Stimulated activated CD4-positive, alpha-beta T cell treated with anti-CD3 and anti-CD28 coated beads, Interleukin-4, amount 100 ng/mL, for 24 hours (primary cell): ENCODE results near the gene THSD7B.
"Not testable (repeated sequence)": the region's sequence is repeated elsewhere in the genome, so short reads cannot be mapped to it uniquely, and the experiment has no call there.

Experiments used
- DNase-seq: peaks from one replicate; pipeline ENCODE4 v3.0.0-alpha.2; 2020

THSD7B gene

DNA sequence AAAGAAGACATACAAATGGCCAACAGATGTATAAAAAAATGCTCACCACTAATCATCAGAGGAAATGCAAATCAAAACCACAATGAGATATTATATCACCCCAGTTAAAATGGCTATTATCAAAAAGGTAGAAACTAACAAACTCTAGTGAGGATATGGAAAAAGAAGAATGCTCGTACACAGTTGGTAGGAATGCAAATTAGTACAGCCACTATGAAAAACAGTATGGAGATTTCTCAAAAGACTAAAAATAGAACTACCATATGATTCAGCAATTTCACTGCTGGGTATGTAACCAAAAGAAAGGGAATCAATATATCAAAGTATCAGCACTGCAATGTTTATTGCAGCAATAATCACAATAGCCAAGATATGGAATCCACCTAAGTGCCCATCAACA is 679.6 kb downstream of the THSD7B start:
- no peak for DNase-seq

GRCh38 chr2:137449454-137449853 is 684.1 kb downstream of the THSD7B start:
- DNase-seq, result no peak

GRCh38 chr2:137454886-137455285 is 689.5 kb downstream of the THSD7B start:
- DNase-seq, result no peak

DNA sequence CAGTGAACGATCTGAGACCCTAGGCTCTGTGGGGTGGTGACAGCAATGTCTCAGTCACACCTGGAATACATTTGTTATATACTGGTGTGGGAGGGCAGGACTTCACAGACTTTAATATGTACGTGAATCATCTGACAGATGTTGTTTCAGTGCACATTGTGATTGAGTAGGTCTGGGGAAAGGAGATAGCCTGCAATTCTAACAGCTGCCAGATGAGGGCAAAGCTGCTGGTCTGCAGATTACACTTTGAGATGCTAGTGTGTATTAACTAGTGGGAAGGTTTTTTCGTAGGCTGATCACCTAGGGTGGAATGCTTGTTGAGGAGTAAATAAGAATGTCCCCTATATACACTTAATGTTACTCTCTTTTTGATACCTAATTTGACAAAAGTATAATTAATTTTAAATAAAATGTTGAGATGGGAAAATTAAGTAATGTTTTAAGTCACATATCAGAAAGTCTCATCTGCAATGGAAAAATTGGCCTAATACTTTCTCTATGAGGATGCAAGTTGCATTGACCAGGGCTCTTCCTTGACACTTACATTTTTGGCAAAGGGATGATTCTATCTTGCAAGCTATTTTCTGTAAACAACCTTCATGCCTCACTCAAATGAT is 702.0 kb downstream of the THSD7B start:
- no peak for DNase-seq

DNA sequence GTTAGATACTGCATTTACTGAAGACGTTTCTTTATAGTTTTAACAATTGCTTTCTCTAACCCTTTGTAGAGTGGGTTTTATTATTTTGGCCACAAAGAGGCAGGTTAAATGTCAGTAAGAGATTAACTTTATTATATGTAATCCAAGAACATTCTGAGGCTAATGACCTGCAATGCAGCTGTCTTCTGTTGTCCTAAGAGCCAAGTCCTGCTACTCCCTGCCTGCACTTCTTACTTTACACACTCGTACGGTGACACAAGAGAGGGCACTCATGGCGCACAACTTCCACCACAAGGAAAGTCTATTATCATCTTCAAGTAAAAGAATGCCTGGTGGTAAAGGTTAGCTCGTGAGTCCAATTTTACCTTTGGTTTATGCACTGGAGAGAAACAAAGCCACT is 727.9 kb downstream of the THSD7B start:
- no peak for DNase-seq

DNA sequence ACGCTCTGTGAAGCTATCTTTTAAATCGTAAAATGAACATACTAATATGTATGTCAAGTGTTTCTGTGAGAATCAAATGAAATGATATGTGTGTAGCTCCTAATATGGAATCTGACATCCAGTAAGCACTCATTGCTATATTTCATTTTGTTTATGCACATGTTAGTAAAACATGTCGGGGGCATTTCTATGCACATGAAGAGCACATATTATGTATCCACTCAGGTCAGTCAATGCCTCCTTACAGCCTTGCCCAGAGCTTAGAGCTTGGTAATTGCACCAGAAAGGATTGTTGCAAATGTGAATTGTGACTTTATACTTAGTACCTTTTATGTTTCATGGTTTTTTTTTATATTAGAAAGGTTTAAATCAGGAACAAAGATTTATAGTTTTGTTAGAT is 735.3 kb downstream of the THSD7B start:
- no peak for DNase-seq

DNA sequence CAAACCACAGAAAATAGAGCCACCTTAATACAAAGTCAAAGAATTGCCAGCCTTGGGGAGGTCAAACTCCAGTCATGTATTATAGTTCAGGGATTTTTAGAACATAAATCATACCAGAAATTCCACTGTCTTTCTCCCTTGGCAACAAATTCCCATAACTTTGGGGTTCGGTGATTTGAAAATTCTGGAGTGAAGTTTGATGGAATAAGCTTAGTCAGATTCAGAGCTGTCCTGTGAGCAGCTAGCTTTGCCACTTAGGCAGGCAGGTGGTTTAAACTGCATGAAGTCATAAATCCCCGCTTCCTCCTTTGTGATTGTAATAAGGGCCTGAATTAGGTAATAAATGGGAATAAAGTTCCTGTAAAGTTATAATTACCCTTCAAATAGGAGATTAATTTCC is 741.9 kb downstream of the THSD7B start:
- DNase-seq, result no peak

DNA sequence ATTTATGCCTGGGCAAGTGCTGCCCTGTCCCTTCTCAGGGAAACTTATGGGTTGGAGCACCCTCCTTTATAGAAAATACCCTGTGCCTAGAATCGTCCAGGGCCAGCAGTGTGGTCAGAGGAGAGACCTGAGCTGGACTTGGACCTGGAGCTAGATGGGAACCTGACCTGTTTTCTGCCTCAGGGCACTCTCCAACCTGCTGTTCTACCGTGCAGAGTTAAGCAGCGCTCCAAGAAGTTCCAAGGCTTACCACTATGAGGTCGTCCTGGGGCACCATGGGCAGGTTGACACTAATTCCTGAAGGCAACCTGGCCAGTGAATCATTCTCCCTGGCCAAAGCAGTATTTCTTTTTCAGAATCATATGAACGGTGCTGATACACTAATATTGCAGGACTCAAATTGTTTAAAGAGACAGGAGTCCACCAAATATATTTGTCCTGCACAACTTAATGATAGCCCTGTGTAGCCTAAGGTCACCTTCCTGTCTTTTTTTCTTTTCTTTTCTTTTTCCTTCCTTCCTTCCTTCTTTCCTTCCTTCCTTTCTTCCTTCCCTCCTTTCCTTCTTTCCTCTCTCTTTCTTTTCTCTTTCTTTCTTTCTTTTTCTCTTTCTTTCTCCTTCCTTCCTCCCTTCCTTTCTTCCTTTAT is 743.5 kb downstream of the THSD7B start:
- no peak for DNase-seq

DNA sequence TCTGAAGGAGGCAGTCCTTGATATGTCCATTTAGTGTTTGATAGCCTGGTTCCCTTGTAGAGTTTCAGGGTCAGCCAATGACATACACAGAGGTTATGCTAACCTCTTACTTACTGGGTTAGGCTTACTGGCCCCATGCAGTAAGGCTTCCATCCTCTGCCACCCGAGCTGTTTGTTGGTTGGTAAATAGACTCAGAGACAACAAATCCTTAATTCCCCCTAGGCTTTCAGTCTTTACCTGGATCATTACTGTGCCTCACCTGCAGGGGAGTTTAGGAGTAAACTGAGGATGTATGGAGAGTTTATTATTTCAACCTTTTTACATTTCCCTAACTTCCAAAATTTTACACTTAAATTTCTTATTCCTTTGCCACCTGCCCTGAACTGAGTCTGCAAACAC is 746.2 kb downstream of the THSD7B start:
- no peak for DNase-seq

GRCh38 chr2:137521653-137522619 is 756.6 kb downstream of the THSD7B start:
- no peak for DNase-seq

DNA sequence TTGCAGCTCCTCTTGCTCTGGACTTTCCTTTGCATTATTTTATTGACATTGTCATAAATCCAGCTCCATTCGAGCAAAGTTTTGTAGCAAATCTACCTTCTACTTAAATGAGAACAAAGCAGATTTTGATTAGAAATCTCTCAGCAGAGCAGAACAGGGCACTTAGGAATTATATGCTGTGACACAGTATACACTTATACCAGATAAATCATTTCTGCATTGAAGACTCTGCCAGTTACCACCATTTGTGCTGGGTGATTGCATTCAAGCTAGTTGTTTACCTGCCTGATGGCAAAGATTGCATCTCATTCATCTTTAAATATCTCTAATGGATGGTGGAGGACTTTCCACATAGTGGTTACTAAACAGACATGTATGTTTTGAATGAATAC is 757.3 kb downstream of the THSD7B start:
- no peak for DNase-seq

GRCh38 chr2:137523931-137524330 is 758.6 kb downstream of the THSD7B start:
- no peak for DNase-seq

GRCh38 chr2:137525132-137525531 is 759.8 kb downstream of the THSD7B start:
- DNase-seq, result no peak

DNA sequence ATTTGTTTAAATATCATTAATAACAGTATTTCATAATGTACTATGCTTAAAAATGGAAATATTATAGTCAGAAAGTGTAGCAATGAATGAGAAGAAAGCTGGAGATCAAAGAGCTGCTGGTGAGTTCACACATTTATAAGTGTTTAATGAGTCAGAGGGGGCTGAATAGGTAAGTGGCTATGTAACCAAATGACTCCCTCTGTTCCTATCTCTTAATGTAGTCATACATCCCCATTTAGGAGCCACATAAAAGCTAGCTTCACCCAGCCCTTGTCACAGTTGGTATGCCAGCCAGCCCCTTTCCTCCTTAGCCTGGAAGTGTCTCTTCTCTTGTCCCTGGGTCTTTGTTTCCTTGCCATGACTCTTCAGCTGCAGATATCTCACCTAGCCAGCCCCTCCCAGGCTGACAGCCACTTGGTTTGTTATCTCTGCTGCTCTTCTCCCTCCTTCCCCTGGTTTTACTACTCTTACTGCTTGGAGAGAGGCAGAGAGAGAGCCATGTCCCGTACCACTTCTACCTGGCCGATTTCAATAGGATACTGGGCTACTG is 760.4 kb downstream of the THSD7B start:
- DNase-seq, result no peak

DNA sequence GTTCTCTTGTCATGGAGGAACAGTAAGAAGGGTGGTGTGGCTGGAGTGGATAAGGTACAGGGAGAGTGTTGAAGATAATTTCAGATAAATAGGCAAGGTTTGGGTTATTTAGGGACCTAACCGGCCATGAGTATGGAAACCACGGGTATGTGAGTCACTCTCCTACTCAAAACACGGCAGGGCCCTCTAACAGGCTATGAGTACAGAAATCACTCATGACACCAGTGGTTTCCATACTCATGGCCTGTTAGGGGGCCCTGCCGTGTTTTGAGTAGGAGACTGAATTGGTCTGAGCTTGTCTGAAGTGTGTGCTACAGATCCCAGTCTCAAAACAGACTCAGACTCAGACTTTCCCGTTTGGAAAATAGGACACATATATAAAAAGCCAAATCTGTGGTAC is 770.6 kb downstream of the THSD7B start:
- no peak for DNase-seq

DNA sequence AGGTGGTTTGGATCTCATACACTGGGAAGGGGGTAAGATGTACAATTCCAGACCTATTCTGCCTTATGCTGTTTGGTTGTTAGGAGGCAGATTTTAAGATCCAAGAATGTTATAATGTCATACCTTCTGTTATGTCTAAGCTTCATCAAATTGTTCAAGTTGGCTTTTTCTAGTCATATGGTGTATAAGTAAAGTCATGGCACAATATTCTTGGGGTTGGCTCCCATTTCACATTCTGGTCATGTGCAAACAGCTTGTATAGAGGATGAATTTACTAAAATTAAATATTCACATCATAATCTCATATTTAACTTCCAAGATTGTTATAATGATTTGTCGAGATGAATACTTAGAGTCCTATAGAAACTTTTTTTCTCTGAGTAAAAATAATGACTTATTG is 774.0 kb downstream of the THSD7B start:
- no peak for DNase-seq

DNA sequence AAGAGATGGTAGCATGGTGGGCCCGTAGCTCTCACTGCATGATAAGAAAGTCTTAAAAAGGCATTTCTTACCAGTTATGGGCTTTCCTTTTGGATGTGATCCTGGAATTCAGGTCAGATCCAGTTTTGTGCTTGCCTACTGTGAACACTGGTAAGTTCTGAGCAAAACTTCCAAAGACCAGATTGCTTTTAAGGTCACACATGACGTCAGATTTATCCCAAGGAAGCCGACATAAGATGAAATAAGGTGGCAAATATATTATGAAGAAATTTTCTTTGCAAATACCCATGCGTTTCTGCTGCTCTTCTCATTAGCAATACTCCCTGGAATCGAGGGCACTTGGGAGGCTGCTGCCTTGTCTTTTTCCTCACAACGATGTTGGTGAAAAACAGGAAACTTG is 782.5 kb downstream of the THSD7B start:
- DNase-seq, result no peak

DNA sequence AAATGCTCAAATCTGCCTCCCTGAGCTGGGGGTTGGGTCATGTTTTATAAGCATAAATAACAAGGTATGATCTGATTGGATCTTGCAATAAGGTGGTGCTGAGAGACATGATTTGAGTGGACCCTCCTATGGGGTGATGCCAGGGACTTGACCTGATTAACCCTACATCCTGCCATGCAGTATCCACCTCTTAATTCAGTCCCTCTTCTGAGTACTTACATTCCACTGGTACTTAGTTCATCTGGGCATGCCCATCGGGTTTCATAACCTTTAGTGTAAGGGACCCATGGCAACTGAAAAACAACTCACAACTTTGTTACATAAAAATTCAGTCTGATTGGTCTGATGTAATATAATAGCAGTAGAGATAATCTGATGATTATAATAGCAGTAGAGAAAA is 801.0 kb downstream of the THSD7B start:
- no peak for DNase-seq

DNA sequence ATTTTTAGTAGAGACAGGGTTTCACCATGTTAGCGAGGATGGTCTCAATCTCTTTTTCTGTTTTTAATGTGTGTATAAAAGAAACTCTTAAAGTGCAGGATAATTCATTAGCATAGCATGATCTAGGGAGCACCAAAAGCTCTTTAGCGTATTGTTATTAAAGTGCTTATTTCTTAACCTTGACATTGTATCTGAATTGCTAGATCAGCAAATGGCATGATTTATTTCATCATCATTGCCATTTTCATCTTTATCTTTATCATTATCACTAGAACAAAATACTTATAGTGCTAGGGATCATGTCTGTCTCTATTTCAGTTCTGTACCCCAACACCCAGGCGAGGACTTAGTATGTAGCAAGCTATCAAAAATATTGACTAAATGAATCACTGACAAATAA is 805.1 kb downstream of the THSD7B start:
- DNase-seq, result no peak

GRCh38 chr2:137587834-137588233 is 822.5 kb downstream of the THSD7B start:
- not testable (repeated sequence) for DNase-seq

GRCh38 chr2:137588578-137588977 is 823.2 kb downstream of the THSD7B start:
- DNase-seq, result not testable (repeated sequence)

GRCh38 chr2:137590102-137590501 is 824.8 kb downstream of the THSD7B start:
- no peak for DNase-seq

- DNase-seq, result no peak
Observed at GRCh38 chr2:137607722-137608318, 842.5 kb downstream of the THSD7B start.
